ENCODE data around the gene TBC1D8.
"Not testable (repeated sequence)": the region's sequence is repeated elsewhere in the genome, so short reads cannot be mapped to it uniquely, and the experiment has no call there.

The TBC1D8 gene

DNA sequence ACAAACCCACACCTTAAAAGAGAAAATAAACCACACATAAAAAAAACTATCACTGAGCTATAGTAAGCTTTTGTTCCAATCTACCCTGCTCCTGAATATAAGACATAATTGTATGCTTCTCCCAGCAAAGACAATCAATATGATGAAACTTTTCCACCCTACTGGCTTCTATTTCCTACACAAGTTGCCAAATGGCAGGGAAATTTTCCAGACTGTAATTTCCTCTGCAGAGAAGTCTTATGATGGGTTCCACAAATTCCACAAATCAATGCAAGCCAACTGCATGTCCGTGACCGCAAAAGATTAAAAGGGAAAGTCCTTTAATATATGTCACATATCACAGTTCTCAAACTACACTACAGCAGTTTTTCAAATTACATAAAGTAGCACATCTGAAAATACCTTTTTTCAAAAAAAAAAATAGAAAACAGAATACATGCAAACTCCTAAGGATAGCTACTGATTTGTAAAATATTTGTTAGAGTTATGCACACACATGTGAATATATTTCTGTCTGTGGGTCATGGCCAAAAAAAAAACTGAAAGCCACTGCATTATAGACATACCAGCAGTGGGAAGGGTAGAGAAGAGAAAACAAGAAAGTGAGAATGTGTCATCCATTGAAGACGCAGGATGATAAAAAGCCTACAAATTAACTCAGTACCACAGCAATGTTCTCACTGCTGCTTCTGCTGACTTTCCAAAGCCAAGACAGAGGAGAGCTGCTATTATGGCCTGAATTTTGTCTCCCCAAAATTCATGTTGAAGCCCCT is 87.6 kb downstream of the TBC1D8 start:
- DNase-seq, result no peak

DNA sequence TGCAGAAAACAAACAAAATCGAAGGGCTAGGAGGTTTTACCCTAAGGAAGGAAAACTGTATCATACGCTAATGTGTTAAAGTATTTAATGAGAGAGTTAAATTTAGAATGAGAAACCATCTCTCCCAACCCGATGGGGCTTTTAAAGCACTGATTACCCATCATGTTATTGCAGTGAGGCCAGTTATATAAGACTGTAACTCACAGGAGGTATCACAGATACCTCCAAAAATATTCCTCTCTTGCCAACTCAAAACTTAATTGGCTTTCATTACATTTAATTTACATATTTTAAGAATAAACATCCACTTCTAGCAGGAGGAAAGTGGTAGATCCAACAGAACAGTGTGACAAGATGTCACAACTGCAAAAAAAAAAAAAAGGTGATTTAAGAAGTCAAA is 92.8 kb downstream of the TBC1D8 start:
- DNase-seq, result no peak

DNA sequence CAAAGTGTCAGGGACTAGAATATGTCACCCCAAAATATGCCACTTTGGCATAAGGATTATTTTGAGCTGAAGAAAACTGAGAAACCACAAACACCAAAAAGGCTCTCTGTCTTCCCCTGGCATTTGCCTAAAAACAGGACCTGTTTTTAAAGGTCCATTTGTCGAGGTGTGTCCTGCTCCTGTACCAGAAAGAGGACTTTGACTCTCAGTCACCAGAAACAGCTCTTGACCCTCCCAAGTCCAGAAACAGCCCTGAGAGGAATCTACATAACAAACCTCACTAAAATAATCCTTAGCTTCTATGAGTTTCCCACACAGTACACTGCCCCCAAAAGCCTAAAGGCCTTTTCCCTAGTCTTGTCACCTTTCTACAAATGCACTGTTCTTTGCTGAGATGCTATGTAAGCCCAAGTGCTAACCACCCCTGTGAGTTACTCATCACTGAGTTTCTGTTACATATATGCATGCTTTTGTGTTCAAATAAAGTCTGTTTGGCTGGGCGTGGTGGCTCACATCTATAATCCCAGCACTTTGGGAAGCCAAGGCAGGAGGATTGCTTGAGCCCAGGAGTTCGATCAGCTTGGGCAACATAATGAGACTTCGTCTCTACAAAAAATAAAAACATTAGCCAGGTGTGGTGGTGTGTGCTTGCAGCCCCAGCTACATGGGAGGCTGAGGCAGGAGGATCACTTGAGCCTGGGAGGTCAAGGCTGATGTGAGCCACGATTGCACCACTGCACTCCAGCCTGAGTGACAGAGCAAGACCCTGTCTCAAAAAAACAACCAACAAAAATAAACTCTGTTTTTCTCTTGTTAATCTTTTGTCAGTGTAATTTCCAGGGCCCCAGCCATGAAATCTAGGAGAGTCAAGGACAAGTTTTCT is 93.9 kb downstream of the TBC1D8 start:
- DNase-seq, result no peak

DNA sequence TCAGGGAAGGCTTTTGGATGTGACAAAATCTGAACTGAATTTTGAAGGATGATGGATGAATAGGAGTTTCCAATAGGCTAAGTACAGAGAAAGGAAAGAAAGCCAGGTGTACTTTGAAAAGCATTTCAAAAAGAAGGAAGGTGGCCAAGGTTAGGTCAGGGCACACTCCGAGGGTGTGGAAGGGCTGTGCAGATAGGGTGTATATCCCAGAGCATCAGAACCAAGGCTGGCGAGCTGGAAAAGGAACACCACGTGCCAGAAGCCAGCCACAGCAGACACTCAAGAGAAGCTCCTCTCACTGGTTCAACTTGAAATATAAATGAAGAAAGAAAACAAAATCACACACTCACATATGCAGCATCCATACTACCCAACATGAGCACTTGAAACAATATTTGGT is 98.1 kb downstream of the TBC1D8 start:
- no peak for DNase-seq

DNA sequence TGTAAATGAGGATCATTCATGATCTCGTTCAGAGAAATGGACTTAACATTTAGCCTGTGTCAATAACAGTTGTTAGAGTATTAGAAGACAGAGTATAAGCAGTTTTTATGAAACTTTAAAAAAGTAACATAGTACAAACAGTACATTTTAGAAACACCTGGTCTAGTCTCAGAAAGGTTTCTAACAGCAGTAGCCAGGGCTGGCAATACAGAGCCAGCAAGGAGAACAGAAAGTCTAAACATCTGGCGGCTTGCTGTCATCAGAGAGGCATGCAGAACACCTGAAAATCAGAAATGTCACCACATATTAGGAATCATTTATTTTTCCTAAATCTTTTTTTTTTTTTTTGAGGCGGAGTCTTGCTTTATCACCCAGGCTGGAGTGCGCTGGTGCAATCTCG is 99.0 kb downstream of the TBC1D8 start:
- DNase-seq, result no peak

DNA sequence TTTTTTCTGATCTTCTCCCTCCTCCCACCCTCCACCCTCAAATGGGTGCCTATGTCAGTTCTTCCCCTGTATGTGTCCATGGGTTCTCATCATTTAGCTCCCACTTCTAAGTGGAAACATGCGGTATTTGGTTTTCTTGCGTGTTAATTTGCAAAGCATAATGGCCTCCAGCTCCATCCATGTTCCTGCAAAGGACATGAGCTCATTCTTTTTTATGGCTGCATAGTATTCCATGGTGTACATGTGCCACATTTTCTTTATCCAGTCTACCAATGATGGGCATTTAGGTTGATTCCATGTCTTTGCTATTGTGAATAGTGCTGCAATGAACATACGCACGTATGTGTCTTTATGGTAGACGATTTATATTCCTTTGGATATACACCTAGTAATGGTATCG is 100.3 kb downstream of the TBC1D8 start:
- DNase-seq, result not testable (repeated sequence)

DNA sequence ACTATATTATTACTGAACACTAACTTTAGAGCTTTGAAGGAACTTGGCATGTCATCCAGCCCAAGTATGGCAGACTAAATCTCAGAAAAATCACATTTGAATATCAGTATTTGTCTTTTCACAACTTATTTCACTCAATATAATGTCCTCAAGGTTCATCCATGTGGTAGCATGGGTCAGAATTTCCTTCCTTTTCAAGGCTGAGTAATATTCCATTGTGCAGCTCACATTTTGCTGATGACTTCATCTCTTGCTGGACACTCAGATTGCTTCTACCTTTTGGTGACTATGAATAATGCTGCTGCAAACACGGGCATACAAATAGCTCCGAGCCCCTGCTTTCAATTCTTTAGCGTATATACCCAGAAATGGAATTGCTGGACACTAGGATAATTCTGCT is 102.4 kb downstream of the TBC1D8 start:
- DNase-seq, result no peak

DNA sequence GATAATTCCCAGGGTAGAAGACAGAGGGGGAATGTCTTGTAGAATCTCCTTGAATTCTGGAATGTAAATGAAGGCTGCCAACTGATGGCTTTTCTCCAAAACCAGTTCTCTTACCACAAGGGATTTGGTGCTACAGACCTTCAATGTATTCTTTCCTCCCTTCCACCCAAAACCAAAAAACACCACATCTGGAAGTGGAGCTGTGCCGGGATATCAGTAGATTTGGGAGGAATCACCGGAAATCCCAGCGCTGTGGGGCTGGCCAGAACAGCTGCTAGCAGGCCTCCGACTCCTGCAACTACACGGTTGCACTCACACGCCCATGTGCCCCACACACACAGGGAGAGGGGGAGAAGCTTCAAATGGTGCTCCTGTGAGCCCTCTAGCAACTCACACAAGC is 103.4 kb downstream of the TBC1D8 start:
- DNase-seq, result no peak

DNA sequence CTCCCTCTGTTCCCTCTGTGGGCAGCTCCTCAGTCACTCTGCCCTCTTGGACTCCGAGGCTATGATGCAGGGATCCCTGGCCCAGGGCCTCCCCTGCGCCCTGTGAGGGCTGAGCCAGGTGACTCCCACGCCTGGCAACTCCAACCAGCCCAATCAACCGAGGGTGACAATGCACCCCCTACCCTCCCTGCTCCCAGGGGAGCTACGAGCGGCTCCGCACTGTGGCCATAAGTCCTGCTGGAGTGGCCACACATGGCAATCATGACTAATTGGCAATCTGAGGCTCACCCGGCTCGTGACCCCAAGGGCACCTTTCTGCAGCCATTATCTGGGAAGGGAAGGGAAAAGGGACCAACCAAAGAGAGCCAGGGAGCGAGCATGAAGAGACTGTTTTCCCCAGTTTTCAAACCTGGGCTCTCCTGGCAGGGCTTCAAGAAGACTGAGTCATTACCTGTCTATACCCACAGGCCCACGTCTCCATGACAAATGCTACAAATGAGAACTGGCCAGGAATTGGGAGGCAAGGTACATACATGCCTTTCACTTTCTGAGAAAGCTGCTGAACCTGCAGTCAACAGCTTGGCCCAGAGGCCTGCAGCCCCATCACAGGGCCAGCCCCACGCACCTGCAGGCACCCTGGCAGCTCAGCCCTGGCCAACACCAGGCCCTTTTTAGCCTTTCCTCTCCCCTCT is 104.0 kb downstream of the TBC1D8 start:
- no peak for DNase-seq

DNA sequence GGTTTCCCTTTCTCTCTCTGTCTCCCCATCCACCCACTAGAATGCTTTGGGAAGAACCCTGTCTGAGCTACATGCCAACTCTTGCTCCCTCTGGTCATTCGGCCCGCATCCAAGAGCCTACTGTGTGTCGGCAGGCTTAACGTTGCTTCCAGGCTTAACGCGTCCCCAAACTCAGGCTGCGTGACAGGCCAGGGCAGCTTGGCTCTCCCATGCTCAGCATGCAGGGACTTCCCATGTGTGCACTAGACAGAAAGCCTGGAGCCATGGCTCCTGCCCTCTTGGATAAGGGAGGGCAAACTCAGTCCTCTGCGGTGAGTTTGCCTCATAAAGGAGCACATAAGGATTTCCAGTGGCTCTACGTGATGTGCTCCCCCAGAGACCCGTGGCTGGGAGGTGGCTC is 105.9 kb downstream of the TBC1D8 start:
- DNase-seq, result no peak

DNA sequence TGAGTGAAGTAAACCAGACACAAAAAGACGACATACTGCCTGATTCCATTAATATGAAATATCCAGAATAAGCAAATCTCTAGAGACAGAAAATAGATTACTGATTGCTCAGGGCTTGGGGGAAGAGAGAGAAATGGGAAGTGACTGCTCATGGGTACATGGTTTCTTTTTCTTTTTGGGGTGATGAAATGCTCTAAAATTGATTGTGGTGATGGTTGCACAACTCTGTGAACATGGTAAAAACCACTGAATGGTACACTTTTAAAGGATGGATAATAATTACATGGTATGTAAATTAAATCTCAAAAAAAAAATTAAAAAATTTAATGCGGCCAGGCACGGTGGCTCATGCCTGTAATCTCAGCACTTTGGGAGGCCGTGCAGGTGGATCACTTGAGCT is 109.8 kb downstream of the TBC1D8 start:
- no peak for DNase-seq

DNA sequence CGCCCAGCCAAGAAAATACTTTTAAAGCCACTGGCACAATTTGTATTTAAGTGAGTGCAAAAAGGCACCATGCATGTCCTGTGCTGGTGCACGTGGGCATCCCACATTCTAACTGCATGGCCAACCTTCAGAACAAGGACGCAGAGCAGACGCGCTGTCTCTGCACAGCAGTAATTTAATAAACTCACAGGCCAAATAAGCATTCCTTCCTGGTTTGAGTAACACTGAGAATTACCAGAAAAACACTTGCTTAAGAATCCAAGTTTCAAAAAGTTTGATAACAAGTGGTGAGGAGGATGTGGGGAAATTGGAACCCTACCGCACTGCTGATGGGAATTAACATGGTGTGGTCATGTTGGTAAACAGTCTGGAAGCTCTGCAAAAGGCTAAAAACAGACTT is 110.4 kb downstream of the TBC1D8 start:
- no peak for DNase-seq

DNA sequence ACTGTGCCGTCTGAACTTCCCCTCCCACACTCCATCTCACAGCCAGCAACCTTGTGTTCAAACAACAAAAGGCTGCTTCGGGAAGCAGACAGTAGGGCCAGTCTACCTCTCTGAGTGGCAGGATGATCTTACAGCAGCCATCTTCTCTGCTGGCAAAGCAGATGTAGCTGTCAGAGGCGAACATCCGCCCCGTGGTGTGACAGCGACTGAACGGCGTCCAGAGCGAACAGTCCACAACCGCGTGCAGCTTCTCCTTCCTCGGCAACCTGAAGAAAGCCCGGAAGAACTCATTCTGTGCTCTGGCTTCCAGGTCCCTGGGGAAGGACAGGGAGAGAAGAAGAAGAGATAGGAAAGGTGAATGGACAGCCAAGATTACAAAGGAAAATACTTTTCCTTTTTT is 111.1 kb downstream of the TBC1D8 start:
- DNase-seq, result no peak

DNA sequence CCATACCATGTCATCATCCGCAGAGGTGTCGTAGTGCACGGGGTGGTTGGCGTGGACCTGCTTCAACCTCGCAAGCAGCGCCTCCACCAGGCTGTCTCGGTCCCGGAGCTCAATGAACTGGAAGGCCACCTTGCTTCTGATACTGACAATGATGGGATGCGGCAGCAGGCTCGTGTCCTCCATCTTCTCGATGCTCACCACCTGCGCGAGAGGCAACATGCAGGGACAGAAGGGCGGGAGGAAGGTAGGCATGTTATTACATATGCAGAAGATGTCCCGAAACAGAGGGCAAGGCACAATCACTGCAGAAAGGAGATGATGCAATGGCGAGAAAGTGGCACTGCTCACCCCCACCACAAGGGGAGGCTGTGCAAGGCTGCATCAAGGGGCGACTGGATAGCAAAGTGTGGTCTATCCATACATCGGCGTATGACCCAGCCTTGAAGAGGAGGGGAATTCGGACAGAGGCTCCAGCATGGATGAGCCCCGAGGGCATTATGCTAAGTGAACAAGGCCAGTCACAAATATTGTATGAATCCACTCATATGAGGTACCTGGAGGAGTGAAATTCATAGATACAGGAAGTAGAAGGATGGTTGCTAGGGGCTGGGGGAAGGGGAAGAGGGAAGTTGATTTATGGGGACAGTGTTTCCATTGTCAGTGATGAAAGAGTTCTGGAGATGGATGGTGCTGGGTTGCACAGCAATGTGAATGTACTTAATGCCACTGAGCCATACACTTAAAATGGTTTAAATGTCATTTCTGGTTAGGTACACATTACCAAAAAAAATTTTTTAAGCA is 112.5 kb downstream of the TBC1D8 start:
- no peak for DNase-seq

DNA sequence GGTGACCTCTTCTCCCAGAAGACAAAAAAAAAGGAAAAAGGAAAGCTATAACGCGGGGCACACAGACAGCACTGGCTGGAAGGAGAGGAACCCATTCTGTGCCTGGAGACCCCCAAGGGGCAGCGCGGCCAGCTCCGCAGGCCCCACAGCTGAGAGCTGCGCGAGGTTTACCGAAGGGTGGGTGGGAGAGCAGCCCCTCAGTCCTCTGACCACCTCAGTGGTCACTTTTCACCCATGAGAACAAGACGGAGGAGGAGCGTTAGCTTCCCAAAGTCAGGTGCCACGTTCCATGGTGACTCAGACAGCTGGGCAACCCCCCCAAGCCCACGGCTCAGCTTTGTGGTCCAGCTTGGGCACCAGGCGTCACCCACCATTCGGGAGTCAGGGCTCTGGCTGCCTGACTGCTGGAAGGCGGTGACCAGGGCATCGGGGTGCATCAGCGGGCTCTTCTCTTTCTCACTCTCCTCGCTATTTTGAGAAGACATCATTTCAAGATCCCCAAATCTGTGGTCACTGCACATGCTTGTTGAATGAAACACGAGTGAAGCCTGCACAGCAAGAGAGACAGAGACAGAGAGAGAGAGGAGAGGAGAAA is 113.9 kb downstream of the TBC1D8 start:
- no peak for DNase-seq

DNA sequence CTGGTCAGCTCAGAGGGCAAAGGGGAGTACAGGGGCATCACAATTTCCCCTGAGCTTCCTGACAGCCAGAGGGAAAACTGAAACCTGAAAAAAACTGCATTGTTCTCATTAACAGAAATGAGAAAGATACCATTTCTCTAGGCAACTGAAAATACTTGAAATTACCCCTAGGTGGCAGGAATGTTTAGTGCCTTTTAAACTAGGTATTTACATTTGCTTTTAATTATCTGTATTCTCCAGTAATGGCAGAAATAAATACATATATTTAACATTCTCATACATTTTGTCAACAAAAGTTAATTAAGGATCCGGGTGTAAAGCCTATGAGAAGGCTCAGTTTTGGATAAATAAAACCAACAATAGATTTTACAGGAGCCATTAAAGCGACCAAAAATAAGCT is 114.6 kb downstream of the TBC1D8 start:
- no peak for DNase-seq

DNA sequence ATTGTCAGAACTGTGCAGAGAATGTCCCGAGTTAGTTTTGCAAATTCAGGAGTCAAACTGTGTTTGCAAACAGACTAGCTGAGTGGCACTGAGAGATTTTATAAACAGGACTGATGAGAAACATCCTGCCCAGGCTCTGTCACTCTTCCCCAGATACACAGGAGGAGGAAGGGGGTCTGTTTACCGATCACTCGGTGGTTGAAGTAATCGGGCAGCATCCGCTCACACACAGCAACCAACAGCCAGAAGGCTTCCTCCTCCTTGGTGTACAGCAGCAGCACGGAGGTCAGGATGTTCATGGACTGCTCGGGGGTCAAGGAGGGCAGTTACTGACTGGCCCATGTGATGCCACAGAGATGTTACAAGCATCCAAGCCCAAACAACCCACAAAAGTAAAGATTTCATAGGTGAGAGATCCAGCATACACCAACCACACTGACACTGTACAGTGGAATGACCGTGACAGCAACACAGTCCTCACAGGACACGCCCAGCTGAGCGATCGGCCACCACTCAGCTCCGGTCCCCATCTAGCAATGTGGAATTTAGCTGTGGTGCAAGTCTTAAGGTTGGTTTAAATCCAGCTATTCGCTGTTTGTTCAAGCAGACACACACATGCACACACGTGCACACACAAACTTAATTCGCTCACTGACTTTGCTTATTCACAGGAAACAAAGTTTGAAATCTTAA is 119.0 kb downstream of the TBC1D8 start:
- DNase-seq, result no peak

DNA sequence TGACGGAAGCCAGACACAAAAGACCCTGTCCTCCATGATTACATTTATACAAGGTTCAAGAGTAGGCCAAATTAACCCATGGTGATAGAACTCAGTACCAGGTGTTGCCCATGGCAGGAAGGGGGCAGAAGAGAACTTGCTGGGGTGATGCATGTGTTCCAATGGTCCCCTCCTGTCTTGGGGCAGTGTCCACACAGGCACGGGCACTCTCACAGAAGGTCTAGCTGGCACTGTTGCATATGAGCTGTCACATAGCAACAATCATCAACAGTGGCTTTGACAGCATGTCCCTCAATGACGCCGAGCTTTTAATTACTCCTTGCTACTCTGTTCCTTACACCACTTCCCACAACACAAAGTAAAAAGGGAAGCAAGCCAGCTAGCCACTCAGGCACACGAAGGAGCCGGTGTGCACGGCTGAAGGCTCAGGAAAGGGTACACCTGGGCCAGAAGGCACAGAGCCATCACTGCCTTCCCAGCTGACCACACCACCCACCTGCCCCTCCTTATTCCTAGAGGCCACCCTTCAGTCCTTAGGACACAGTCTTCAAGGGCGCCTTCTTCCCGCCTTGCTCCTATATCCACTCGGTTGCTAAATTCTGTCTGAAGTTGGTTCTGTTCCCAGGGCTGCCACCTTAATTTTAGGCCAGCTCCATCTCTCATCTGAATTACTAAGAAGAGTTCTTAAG is 120.2 kb downstream of the TBC1D8 start:
- no peak for DNase-seq

DNA sequence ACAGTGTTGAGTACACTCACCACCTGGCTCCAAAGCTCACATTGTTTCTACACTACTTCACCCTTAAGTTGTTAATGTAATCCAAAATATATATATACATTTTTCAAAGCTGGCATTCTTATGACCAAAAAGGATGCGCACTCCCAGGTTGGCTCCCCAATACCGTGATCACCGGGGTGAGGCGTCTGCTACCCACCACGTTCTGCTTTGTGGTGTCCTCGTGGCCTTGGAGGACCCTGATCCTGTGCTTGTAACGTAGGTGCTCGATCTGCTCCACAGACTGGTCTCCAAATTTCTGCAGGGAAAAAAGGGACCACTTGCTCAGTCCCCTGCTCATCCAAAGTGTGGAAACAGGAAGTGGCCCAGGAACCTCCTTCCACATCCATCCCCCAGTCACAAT is 123.3 kb downstream of the TBC1D8 start:
- DNase-seq, result no peak

DNA sequence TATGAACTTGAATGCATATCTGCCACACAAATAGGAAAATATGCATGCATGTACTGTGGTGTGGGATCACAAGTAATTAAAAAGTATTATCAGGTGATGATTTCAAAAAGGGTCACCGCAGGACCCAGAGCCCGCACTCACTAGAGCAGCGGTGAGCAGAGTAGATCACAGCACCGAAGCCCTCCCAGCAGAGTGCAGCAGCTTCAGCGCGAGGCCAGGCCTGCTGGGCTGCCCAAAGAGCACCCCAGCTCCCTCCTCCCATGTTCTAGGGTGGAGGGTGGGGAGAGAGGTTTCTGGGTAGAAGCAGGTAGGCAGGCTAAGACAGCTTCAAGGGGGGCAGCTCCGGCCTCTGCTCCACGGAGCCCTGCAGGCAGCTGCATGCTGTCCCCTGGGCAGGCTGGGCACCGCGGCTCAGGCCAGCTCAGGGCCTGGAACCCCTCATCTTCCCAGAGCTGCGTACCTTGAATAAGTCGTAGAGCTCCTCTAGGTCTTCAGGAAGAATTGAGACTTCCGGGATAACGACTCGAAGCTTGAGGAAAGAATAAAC is 124.2 kb downstream of the TBC1D8 start:
- no peak for DNase-seq

DNA sequence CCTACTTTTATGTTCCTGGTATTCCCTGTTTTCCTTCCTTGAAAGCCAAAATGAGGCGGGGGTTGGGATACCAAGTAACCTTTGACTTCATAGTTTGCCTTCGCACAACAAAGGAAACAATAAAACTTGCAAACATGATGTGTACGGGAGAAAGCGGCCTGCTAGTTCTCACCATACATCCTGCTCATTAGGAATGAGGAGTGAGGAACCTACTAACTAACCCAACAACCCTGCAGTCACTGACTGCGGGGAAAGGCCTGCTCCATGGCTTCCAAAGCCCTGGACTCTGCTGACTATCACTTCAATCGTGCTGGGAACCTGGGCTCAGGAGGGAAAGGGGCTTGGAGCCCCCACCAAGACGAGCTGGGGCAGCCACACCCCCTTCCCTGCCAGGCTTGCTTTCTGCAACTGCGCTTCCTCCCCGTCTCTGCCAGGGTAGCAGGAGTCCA is 124.9 kb downstream of the TBC1D8 start:
- DNase-seq, result no peak
